ENCODE measurements around the gene TNFAIP8L3. TPM values are rescaled to one million over a fixed set of nuclear protein-coding genes. Genes with fewer than 3 reads are reported as not detected.
"Not testable (repeated sequence)": the region's sequence is repeated elsewhere in the genome, so short reads cannot be mapped to it uniquely, and the experiment has no call there.

The TNFAIP8L3 gene
- polyA plus RNA-seq, 3 donors from 2014 or later: not detected

DNA sequence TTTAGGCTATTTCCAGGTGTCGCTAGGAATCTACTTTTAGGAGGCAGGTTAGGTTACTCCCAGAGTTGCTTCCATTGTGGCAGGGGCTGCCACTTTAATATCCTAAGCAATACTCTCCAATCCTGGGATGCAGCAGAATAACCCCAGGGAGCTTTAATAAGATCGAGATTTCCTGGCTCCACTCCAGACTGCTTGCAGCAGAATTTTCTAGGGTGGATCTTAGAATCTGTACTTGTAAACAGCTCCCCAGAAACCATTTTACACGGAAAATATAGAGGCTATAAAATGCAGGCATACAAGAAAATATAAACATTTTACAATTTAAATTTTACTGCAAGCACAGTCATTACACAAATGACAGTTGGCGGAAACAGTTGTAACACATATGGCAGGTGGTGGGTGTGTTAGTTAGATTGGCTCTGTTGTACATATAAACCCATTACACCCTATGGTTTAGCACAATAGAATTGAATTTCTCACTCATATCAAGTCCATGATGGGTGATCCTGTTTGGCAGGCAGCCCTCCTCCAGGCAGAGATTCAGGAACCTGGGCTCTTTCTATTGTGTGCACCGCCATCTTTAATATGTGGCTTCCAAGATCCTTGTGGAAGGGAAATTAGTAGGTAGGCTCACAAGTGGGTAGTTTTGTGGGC lies 35.0 kb upstream of the TNFAIP8L3 start:
- Mint-ChIP-seq H3K4me3 (no peak overlapping the region), H3K27me3 (ENCODE audit: low read depth in 3 of 3) (peaks cover 0 to 4% (median 2%) of the 10 kb centered on the region in 3 donors), H3K36me3 (no peaks in the 10 kb centered on the region), H3K4me1 (no peaks in the 10 kb centered on the region), H3K9me3 (no peaks in the 10 kb centered on the region), H3K27ac (no peak overlapping the region)
- no peak for DNase-seq

DNA sequence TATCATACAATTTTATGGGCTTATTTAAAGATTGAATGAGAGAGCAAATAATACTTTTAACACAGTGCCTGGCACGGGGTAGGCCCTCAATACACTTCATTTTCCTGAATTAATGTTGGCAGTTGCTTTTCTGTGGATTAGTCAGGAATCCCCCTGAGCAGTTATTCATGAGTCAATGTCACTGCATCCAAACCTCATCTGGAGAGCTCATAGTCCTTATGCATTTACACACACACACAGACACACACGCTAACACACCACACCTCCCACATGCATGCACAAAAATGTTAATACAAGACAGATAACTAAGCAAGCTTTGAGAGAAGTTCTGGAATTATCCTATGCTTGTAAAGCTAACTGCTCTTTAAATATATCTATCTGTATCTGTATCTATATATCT lies 34.0 kb upstream of the TNFAIP8L3 start:
- H3K36me3 Mint-ChIP-seq: no peaks in the 10 kb centered on the region

DNA sequence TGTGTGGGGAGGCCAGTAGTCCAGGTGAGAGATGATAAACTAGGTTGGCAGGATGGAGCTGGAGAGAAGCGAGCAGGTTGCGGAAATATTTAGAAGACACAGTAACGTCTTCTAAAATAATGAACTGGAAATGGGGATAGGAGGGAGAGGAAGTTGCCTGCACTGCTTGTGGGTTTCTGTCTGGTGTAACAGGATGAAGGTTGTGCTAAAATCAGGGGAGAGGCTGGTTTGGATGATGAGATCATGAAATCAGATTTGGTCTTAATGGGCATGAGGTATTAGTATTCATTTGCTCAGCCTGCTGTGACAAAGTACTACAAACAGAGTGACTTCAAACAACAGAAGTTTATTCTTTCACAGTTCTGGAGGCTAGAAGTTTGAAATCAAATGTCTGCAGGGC lies 32.1 kb upstream of the TNFAIP8L3 start:
- Mint-ChIP-seq H3K27ac (no peak overlapping the region), H3K4me1 (no peaks in the 10 kb centered on the region), H3K9me3 (peaks cover 0 to 3% (median 0%) of the 10 kb centered on the region in 6 donors), H3K4me3 (no peak overlapping the region), H3K27me3 (ENCODE audit: low read depth in 3 of 3) (peaks cover 1 to 4% (median 2%) of the 10 kb centered on the region in 3 donors), H3K36me3 (no peaks in the 10 kb centered on the region)
- DNase-seq: no peak

More for the DNA sequence above, 34.0 kb upstream of the TNFAIP8L3 start:
- peaks cover 0 to 4% (median 2%) of the 10 kb centered on the region in 3 donors for H3K27me3 Mint-ChIP-seq (ENCODE audit: low read depth in 3 of 3)
- peaks cover 0 to 3% (median 0%) of the 10 kb centered on the region in 6 donors for H3K9me3 Mint-ChIP-seq
- DNase-seq: no peak
- no peak overlapping the region for H3K4me3 Mint-ChIP-seq
- H3K27ac Mint-ChIP-seq: no peak overlapping the region
- H3K4me1 Mint-ChIP-seq: no peaks in the 10 kb centered on the region

GRCh38 chr15:51123002-51123401 lies 28.3 kb upstream of the TNFAIP8L3 start:
- not testable (repeated sequence) for H3K4me3 Mint-ChIP-seq; H3K9me3 Mint-ChIP-seq; H3K27ac Mint-ChIP-seq; H3K4me1 Mint-ChIP-seq; DNase-seq; H3K27me3 Mint-ChIP-seq (ENCODE audit: low read depth in 3 of 3); H3K36me3 Mint-ChIP-seq

GRCh38 chr15:51121631-51122225 lies 27.0 kb upstream of the TNFAIP8L3 start:
- Mint-ChIP-seq H3K36me3 (no peaks in the 10 kb centered on the region), H3K9me3 (peaks cover 0 to 12% (median 3%) of the 10 kb centered on the region in 6 donors), H3K4me1 (no peaks in the 10 kb centered on the region), H3K27ac (no peak overlapping the region), H3K4me3 (no peak overlapping the region), H3K27me3 (ENCODE audit: low read depth in 3 of 3) (peaks cover 8 to 10% (median 9%) of the 10 kb centered on the region in 3 donors)
- DNase-seq: no peak

DNA sequence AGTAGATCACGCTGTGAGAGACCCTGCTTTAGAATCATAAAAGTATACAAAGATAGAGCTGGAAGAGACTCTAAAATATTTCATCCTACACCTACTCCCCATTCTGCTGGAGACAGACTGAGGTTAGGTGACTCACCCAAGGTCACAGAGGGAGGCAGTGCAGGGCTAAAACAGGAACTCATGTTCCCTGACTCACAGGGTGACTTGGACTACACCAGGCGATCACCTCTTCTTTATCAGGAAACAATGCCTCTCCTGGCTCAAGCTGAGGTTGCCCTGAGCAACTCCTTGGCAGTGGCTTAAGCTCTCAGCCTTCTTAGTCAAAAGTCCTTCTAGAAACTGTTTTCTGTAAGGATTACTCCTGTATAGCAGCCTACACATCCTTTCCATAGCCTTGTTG lies 26.4 kb upstream of the TNFAIP8L3 start:
- DNase-seq: no peak
- no peak overlapping the region for H3K4me3 Mint-ChIP-seq
- H3K27ac Mint-ChIP-seq: no peak overlapping the region
- no peaks in the 10 kb centered on the region for H3K36me3 Mint-ChIP-seq
- no peaks in the 10 kb centered on the region for H3K4me1 Mint-ChIP-seq
- peaks cover 0 to 12% (median 3%) of the 10 kb centered on the region in 6 donors for H3K9me3 Mint-ChIP-seq
- peaks cover 8 to 9% (median 9%) of the 10 kb centered on the region in 3 donors for H3K27me3 Mint-ChIP-seq (ENCODE audit: low read depth in 3 of 3)

GRCh38 chr15:51119120-51119519 lies 24.4 kb upstream of the TNFAIP8L3 start:
- Mint-ChIP-seq H3K36me3 (no peaks in the 10 kb centered on the region), H3K27me3 (ENCODE audit: low read depth in 3 of 3) (peaks cover 7 to 9% (median 8%) of the 10 kb centered on the region in 3 donors), H3K9me3 (peaks cover 0 to 11% (median 3%) of the 10 kb centered on the region in 6 donors), H3K4me1 (no peaks in the 10 kb centered on the region), H3K27ac (no peak overlapping the region), H3K4me3 (no peak overlapping the region)
- DNase-seq: no peak

GRCh38 chr15:51117270-51117669 lies 22.6 kb upstream of the TNFAIP8L3 start:
- H3K9me3 Mint-ChIP-seq: peaks cover 0 to 11% (median 2%) of the 10 kb centered on the region in 6 donors
- no peaks in the 10 kb centered on the region for H3K36me3 Mint-ChIP-seq
- H3K4me1 Mint-ChIP-seq: no peaks in the 10 kb centered on the region
- H3K27me3 Mint-ChIP-seq (ENCODE audit: low read depth in 3 of 3): peaks cover 7 to 10% (median 8%) of the 10 kb centered on the region in 3 donors
- no peak overlapping the region for H3K4me3 Mint-ChIP-seq
- no peak overlapping the region for H3K27ac Mint-ChIP-seq
- DNase-seq: no peak

- H3K9me3 Mint-ChIP-seq: peaks cover 0 to 8% (median 2%) of the 10 kb centered on the region in 6 donors
- no peaks in the 10 kb centered on the region for H3K36me3 Mint-ChIP-seq
- DNase-seq: no peak
- H3K27ac Mint-ChIP-seq: no peak overlapping the region
- H3K27me3 Mint-ChIP-seq (ENCODE audit: low read depth in 3 of 3): peaks cover 4 to 6% (median 6%) of the 10 kb centered on the region in 3 donors
- H3K4me3 Mint-ChIP-seq: no peak overlapping the region
- H3K4me1 Mint-ChIP-seq: no peaks in the 10 kb centered on the region
Measured at GRCh38 chr15:51114437-51115119, 19.9 kb upstream of the TNFAIP8L3 start.

GRCh38 chr15:51112078-51112477 lies 17.4 kb upstream of the TNFAIP8L3 start:
- DNase-seq: no peak
- H3K4me3 Mint-ChIP-seq: no peak overlapping the region
- H3K4me1 Mint-ChIP-seq: no peaks in the 10 kb centered on the region
- peaks cover 2 to 6% (median 3%) of the 10 kb centered on the region in 3 donors for H3K27me3 Mint-ChIP-seq (ENCODE audit: low read depth in 3 of 3)
- peaks cover 0 to 1% (median 0%) of the 10 kb centered on the region in 6 donors for H3K9me3 Mint-ChIP-seq
- H3K27ac Mint-ChIP-seq: no peak overlapping the region
- no peaks in the 10 kb centered on the region for H3K36me3 Mint-ChIP-seq

- peaks cover 2 to 6% (median 3%) of the 10 kb centered on the region in 3 donors for H3K27me3 Mint-ChIP-seq (ENCODE audit: low read depth in 3 of 3)
- no peaks in the 10 kb centered on the region for H3K4me1 Mint-ChIP-seq
- no peak for DNase-seq
- H3K27ac Mint-ChIP-seq: no peak overlapping the region
- no peaks in the 10 kb centered on the region for H3K36me3 Mint-ChIP-seq
- H3K9me3 Mint-ChIP-seq: peaks cover 0 to 1% (median 0%) of the 10 kb centered on the region in 6 donors
- no peak overlapping the region for H3K4me3 Mint-ChIP-seq
Measured at GRCh38 chr15:51111061-51111460, 16.4 kb upstream of the TNFAIP8L3 start.

DNA sequence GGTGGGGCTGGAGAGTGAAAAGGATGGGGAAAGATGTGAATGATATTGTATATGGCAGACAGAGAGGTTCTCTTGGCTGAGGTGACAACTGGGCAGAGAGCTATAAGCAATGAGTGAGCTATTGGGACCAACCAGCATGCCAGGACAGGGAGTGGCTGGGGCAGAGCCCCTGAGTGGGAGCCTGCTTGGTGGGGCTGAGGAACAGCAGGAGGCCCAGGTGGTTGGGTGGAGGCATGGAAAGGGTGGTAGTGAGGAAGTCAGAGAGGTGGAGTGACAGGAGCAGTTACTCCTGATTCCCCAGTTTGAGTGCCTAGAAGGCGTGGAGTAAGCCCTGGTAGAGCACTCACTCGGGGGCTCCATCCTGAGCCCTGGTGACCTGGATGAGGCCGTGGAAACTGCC lies 15.5 kb upstream of the TNFAIP8L3 start:
- DNase-seq: no peak
- no peaks in the 10 kb centered on the region for H3K4me1 Mint-ChIP-seq
- no peak overlapping the region for H3K4me3 Mint-ChIP-seq
- H3K27ac Mint-ChIP-seq: no peak overlapping the region
- H3K9me3 Mint-ChIP-seq: peaks cover 0 to 1% (median 0%) of the 10 kb centered on the region in 6 donors
- peaks cover 2 to 6% (median 6%) of the 10 kb centered on the region in 3 donors for H3K27me3 Mint-ChIP-seq (ENCODE audit: low read depth in 3 of 3)
- no peaks in the 10 kb centered on the region for H3K36me3 Mint-ChIP-seq

- H3K27ac Mint-ChIP-seq: no peak overlapping the region
- H3K9me3 Mint-ChIP-seq: peaks cover 0 to 1% (median 0%) of the 10 kb centered on the region in 6 donors
- H3K36me3 Mint-ChIP-seq: no peaks in the 10 kb centered on the region
- H3K4me3 Mint-ChIP-seq: no peak overlapping the region
- peaks cover 3 to 9% (median 6%) of the 10 kb centered on the region in 3 donors for H3K27me3 Mint-ChIP-seq (ENCODE audit: low read depth in 3 of 3)
- DNase-seq: no peak
- no peaks in the 10 kb centered on the region for H3K4me1 Mint-ChIP-seq
Measured at GRCh38 chr15:51108933-51109550, 14.3 kb upstream of the TNFAIP8L3 start.

DNA sequence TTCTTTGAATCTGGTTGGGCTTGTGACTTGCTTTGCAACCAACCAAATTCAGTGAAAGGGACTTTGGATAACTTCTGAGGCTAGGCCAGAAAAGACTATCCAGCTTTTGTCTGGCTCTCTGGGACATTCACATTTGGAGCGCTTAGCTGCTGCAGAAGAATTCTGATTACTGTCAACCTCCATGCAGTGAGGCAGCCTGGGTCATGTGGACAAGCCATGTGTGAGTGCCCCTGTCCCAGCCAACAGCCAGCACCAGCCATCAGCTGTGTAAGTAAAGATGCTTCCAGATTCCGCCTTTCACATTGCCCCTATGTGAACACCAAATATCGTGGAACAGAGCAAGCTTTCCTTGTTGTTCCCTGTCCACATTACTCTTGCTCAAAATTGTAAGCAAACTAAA lies 12.9 kb upstream of the TNFAIP8L3 start:
- H3K27me3 Mint-ChIP-seq (ENCODE audit: low read depth in 3 of 3): peaks cover 2 to 14% (median 6%) of the 10 kb centered on the region in 3 donors
- no peak overlapping the region for H3K27ac Mint-ChIP-seq

More for the DNA sequence above, 12.9 kb upstream of the TNFAIP8L3 start:
- Mint-ChIP-seq H3K4me3 (no peak overlapping the region), H3K9me3 (peaks cover 0 to 2% (median 0%) of the 10 kb centered on the region in 6 donors), H3K36me3 (no peaks in the 10 kb centered on the region), H3K4me1 (no peaks in the 10 kb centered on the region)
- no peak for DNase-seq
